HG03039 (cell line): ENCODE results near the gene ZNF501.

Experiments used
- ATAC-seq: cut with Tn5 transposase; IDR thresholded peaks from one replicate; pipeline ENCODE4 v1.9.1; 2021; ENCODE audit warnings: mild to moderate bottlenecking, moderate library complexity; ENCODE audit not compliant: unreplicated experiment

Gene ZNF501

DNA sequence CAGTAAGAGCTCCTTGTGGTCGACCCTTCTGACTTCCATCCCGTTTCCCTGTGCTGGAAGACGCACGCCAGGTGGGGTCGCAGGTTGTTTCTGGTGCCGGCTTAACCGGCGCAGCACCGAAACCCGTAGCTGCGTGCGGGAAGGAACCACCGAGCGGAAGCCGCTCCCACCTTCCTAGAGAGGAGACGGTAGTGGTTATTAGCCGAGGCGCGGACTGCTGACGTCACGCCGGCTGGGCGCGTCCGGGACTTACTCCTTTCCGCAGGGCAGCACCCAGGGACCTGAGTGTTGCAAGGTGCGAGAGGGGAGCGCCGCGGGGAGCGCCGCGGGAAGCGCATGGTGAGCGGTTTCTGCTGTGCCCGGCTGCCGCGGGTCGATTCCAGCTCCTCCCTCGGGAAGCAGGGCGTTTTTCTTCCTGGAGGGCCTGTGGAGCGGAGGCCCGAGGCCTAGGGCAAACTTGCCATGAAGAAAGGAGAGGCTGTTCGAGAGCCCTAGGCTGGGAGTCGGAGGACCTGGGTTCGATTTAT is at the start of gene ZNF501:
TSS of gene ZNF501 (plus strand) at position 252 of the 527 bp plus-strand sequence. CDS start 4,787 bp downstream, outside the sequence.
- ATAC-seq, result no peak

DNA sequence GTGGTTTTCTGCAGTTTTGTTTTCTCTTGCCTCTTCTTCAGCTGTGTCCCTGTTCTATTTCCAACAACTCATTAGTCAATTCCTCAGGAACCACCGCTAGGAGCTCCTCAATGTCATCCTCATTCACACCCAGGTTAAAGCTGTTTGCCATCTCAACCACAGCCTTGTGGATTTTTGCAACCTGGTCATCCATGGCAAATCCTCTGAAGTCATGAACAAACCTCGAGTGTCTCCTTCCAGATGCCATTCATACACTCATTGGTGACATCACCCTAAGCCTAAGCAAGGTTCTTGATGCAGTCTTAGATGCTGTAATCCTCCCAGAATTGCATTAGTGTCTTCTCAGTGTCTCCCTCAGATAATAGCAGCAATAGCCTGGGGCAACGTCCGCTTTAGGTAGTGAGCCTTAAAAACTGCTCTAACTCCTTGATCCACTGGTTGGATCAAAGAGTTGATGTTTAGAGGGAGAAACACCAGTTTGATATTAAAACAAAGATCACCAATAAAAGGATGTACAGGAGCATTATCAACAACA is 48.4 kb upstream of the ZNF501 start:
- no peak for ATAC-seq

DNA sequence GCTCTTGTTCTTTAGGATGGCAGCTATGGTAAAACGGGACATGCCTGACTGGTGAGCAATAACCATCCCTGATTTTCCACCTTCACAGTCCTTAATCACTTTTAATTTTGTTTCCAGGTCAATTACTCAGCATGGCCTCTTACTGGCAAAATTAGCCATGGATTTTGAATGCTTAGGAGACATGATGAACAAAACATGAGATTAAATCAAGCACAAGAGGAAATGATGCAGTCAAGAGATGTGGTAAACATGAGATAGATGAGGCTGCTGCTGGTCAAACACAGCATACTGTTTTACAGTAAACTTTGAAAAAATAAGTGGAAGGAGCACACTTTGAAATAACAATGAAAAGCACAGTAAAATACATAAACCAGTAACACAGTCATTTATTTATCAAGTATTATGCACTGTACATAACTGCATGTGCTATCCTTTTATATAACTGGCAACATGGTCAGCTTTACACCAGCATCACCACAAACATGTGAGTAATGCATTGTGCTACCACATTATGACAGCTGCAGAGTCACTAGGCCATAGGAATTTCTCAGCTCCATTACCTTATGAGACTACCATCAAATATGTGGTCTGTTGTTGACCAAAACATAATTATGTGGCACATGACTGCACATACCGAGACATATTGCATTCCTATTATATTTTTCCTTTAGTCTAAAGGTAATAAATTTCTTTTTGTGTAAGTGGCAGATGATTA is 47.1 kb upstream of the ZNF501 start:
- no peak for ATAC-seq

DNA sequence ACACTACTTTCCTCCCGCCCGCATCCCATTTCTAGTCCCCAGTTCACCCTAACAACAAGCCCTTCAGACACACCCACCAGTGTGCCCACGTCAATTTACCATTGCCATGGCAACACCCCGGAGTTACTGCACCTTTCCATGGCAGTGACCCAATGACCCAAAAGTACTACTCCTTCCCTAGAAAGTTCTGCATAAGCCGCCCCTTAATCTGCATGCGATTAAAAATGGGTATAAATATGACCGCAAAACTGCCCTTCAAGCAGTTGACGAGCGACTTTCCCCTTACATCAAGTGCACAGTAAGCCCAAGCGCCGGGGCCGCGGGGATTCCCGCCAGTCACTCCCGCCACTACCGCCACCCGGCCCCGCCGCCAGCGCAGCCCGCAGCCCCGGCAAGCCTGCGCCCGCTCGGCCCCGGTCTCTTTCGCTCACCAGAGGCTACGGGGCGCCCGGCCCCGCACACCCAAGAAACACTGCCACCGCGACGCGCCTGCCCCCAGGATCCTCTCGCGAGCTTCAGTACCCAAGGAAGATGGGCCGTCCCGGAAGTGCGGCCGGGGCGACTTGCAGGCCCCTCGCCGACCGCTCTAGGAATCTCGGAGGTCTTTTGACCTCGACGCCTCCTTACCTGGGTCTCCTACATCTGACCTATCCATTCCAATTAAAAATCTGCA is 44.2 kb upstream of the ZNF501 start:
- ATAC-seq, result peak; percentile 81

DNA sequence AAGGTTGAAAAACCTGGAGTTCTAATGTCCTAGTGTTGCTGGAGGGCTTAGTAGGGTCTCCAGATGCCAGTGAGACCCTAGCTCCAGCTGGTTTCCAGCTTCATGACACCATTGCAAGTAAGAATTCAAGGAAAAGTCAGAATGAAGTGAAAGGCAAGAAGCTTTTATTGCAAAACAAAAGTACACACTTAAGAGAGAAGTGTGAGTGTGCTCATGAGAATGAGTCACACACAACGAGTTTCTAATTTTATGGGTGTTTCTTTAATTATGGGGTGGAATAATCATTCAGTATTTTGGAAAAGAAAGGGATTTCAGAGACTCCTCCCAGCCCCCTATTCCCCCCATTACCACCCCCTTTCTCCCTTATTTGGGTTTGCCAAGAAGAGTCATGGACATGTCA is 41.5 kb upstream of the ZNF501 start:
- ATAC-seq, result no peak

DNA sequence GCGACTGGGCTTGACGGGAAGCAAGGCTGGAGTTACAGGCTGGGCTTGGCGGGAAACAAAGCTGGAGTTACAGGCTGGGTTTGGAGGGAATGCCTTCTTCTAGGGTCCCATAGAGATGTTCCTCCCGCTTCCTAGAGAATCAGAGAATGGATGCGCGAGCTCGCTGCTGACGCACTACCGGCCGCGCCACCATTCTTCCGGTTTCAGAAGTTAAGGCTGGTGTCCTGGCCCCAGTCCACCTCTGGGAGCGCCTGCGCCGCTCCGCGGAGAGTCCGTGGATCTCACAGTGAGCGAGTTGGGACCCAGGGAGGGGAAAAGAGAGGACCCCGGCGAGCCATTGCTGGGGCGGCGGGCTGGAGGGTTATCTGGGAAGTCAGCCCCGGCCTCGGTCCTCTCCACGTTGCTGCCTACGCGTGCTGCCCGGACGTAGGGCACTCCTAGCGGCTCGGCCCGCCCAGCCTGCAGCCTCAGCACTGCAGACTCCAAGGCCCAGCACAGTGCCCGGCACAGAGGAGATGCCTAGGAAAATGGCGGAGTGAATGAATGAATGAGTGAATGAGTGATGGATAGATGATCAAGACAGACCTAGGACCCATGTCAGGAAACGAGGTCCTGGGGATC is 16.9 kb upstream of the ZNF501 start, which contains the start of gene ZNF502:
TSS of gene ZNF502 (plus strand) at position 206 of the 621 bp plus-strand sequence. CDS start 7,602 bp downstream, outside the sequence.
- no peak for ATAC-seq

DNA sequence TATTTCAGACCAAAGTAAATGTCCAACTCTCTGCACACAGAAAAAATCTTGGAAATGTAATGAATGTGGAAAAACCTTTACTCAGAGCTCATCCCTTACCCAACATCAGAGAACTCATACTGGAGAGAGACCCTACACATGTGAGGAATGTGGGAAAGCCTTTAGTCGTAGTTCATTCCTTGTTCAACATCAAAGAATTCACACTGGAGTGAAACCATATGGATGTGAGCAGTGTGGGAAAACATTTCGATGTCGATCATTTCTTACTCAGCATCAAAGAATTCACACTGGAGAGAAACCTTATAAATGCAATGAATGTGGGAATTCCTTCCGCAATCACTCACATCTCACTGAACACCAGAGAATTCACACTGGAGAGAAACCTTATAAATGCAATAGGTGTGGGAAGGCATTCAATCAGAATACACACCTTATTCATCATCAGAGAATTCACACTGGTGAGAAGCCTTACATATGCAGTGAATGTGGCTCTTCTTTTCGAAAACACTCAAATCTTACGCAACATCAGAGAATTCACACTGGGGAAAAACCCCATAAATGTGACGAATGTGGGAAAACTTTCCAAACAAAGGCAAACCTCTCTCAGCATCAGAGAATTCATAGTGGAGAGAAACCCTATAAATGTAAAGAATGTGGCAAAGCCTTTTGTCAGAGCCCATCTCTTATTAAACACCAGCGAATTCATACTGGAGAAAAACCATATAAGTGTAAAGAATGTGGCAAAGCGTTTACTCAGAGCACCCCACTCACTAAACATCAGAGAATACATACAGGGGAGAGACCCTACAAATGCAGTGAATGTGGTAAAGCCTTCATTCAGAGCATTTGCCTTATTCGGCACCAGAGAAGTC is 8.0 kb upstream of the ZNF501 start:
- no peak for ATAC-seq

DNA sequence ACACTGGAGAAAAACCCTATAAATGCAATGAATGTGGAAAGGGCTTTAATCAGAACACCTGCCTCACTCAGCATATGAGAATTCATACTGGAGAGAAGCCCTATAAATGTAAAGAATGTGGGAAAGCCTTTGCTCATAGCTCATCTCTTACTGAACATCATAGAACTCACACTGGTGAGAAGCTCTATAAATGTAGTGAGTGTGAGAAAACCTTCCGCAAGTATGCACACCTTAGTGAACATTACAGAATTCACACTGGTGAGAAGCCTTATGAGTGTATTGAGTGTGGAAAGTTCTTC is 7.4 kb upstream of the ZNF501 start:
- ATAC-seq, result no peak

DNA sequence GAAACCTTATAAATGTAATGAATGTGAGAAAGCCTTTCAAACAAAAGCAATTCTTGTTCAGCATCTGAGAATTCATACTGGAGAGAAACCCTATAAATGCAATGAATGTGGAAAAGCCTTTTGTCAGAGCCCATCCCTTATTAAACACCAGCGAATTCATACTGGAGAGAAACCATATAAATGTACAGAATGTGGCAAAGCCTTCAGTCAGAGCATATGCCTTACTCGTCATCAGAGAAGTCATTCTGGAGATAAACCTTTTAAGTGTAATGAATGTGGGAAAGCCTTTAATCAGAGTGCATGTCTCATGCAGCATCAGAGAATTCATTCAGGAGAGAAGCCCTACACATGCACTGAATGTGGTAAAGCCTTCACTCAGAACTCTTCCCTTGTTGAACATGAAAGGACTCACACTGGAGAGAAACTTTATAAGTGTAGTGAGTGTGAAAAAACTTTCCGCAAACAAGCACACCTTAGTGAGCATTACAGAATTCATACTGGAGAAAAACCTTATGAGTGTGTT is 5.3 kb downstream of the ZNF501 start:
- no peak for ATAC-seq

DNA sequence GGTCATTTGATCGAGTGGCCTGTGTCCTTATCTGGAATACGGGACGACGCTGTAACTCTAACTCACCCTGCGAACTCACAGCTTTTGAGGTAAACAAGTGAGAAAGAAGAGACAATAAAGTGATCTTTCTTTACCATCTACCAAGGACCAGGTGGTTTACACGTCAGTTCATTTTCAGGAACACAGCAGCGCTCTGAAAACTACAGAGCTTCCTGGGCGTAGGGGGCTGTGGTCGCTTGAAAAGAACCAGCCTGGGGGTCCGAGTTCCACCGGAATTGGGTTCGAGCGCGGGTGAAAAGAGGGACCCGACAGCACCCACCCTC is 31.6 kb downstream of the ZNF501 start:
- ATAC-seq, result no peak

DNA sequence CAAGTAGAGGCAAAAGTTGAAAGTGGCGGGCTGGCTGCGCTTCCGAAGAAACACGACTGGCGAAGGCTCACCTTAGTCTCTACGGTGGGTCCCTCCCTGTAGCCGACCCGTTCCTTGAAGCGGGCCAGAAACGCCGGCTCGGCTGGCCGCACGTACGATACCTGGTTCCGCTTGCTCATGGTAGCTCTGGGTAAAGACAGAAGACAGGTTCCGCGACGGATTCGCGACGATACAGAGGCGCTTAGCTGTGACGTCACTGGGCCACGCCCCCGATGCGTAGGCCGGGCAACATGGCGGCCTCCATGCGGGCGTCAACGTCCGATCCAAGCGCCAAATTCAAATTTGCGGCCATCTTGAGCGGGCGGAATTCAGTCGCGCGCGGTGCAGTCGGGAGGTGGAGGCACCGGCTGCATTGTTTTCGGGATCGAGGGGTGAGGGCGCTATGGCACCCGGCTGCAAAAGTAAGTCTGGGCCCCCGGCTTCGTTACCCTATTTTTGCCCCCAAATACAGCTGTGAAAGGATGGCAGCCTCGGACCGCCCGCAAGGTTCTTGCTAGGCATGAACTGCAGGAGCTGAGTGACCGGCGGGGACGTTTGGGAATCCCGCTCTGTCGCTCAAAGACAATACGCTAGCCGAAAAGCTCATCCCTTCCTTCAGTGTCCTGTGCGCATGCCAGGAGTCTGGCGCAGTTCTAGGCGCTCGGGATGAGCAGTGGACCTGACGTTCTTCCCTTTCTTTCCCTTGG is 32.2 kb downstream of the ZNF501 start, which contains the start of the genes KIAA1143 and KIF15:
TSS of gene KIAA1143 (minus strand) at position 196 of the 746 bp plus-strand sequence. CDS start at position 179, 17 bp downstream.
TSS of gene KIF15 (plus strand) at position 371 of the 746 bp plus-strand sequence. CDS start at position 443, 72 bp downstream.
- peak; percentile 86 for ATAC-seq

DNA sequence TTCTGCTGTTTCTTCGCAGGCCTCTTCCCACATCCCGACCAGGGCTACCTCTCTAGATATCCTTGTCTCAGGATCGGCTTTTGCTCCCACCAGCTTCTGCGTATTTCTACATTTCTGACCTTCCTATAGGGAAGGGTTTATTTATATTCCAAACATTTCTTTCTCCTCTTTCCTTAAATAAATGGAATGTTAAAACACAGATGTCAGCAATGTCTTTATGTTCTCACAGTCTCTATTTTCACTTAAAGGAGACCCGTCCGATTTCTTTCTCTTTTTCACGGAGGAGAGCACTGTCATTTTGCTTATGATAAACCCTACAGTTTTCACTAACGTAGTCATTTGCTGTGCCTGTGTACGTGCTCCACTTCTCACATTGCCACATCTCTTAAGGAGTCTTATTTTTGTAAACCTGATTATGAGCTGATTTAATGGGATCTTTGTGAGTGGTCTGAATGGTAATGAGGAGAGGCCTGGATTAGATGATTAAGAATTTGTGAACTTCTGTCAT is 32.8 kb downstream of the ZNF501 start:
- ATAC-seq, result no peak

DNA sequence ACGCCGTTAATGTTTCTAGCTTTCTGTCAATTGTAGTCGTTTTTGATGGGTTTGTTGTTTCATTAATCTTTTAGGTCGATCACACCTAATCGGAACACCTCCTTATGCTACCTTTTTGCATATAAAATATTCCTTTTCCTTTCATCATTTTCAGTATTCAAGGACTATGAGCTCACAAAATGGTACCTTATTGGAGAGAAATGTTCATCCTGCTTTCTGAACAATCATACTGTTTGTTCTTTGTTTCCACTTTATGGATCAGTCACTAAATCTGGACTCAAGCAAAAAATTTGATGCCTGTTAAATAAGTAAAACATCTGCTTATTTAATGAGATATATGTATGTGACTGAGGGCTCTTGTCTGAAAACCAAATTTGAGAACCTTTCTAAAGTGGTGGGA is 33.3 kb downstream of the ZNF501 start:
- ATAC-seq, result no peak

DNA sequence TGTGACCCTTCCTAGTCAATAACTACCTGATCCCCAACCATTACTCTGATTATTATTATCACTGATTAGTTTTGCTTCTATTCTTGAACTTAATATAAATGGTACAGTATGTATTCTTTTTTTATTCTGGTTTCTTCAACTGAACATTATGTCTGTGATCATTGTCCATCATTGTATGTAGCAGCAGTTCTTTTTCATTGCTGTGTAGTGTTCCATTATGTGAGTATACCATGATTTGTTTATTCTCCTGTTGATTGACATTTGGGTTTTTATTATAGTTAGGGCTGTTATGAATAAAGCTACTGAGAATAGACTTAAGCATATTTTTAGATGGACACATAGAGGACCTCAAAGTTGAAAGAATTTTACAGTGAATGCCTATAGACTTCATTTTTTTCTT is 34.8 kb downstream of the ZNF501 start:
- ATAC-seq, result no peak

DNA sequence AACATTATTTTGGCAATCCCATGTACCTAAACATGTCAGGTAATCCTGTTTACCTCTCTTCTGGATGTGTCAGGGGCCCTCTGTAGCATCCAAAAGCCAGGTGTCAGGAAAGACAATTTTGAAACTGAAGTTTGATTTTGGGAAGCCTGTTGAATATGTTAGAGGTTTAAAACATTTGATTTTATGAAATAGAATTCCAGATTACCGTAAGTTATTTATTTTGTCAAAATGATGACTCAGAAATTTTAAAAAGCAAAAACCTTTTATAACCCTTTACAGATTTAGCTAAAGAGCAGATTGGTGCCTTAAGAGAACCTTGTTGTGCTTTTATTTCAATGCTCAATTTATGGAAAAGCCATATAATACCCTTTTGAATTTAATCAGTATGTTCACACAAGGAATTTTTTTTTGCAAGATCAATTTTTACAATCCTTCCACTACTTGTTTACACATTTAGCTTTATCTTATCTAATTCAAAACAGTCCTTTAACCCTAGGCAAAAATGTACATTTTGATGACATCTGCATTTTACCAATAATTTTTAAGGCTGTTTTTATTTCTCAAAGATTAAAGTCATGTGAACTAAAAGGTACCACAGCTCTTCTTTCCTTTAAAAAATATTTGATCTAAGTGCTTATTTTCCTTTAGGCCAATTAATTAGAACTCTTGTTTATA is 42.1 kb downstream of the ZNF501 start:
- no peak for ATAC-seq

DNA sequence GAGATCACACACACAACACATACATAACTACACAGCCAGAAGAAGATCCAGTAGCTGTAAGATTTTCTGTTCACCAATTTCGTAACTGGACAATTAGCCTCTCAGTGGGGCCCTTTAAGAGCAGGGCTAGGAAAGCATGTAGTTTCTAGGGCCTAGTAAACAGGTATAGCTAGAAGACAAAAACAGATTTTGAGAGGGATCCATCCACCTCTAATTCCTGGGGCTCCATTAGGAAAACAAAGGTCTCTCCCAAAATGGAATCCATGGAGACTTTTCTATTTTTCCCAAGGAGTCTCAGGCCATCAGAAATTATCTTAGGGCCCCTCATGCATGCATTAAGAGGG is 42.6 kb downstream of the ZNF501 start:
- ATAC-seq, result no peak

DNA sequence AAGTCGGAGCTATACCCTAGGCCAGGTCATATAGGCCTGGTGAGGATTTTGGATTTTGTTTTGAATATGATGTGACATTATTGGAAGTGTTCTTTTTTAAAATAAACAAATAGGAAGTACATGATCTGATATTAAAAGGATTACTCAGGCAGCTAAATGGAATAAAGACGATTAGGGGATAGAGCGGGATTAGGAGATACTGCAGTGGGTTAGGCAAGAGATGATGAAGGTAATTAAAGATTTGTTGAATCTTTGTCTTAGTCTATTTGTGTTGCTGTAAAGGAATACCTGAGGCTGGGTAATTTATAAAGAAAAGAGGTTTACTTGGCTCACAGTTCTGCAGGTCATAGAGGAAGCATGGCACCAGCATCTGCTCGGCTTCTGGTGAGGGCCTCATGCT is 53.5 kb downstream of the ZNF501 start:
- no peak for ATAC-seq
